Thymus (tissue), 11 donors: Measurements from ENCODE around the gene AFMID. TPM values are rescaled to one million over a fixed set of nuclear protein-coding genes. Genes with fewer than 3 reads are reported as not detected.
"Not testable (repeated sequence)": the region's sequence is repeated elsewhere in the genome, so short reads cannot be mapped to it uniquely, and the experiment has no call there.

ENCODE experiments used
- DNase-seq, 9 donors: peaks; one replicate each; pipeline ENCODE4 v3.0.0-alpha.2; 2013; ENCODE audit warnings: low spot score in 9 of 9, low read depth in 6 of 9, missing footprints in 1 of 9
- H3K27ac ChIP-seq, 2 donors: one replicate each; pipeline ENCODE4 v1.5.1; 2013; ENCODE audit warnings: control low read depth in 1 of 2, low read depth in 1 of 2, low read length in 1 of 2, mild to moderate bottlenecking in 1 of 2, moderate library complexity in 1 of 2
- H3K27me3 ChIP-seq, 2 donors: one replicate each; pipeline ENCODE4 v1.5.1; 2013; ENCODE audit warnings: low read length in 1 of 2; ENCODE audit not compliant: control insufficient read depth in 2 of 2, insufficient read depth in 1 of 2
- H3K36me3 ChIP-seq, 2 donors: one replicate each; pipeline ENCODE4 v1.5.1; 2013; ENCODE audit warnings: low read length in 1 of 2, mild to moderate bottlenecking in 1 of 2, moderate library complexity in 1 of 2; ENCODE audit not compliant: control insufficient read depth in 2 of 2, insufficient read depth in 2 of 2
- H3K4me1 ChIP-seq, 2 donors: one replicate each; pipeline ENCODE4 v1.5.1; 2013; ENCODE audit warnings: low read length in 2 of 2; ENCODE audit not compliant: control insufficient read depth in 2 of 2, insufficient read depth in 2 of 2
- H3K4me3 ChIP-seq, 2 donors: one replicate each; pipeline ENCODE4 v1.5.1; 2013; ENCODE audit warnings: low read length in 2 of 2, control low read depth in 1 of 2, mild to moderate bottlenecking in 1 of 2
- H3K9me3 ChIP-seq, 2 donors: one replicate each; pipeline ENCODE4 v1.5.1; 2013; ENCODE audit warnings: low read length in 1 of 2, mild to moderate bottlenecking in 1 of 2; ENCODE audit not compliant: control insufficient read depth in 2 of 2, insufficient read depth in 1 of 2
- WGBS: extraction: QIAGEN DNeasy Blood & Tissue Kit; methylation state at CpG from one replicate; pipeline ENCODE4 v1.1.7; 2013; 5-methylcytosine and 5-hydroxymethylcytosine counted together
- polyA plus RNA-seq: library from polyadenylated mRNA; stranded (reverse); fragments of 200-250 nt; gene quantifications from one replicate; pipeline ENCODE4 v1.2.3, GENCODE V29; 2013
- total RNA-seq: library from RNA; stranded (reverse); fragments of 120-200 nt; gene quantifications from one replicate; pipeline ENCODE4 v1.2.4, GENCODE V29; 2013
- donor health status: healthy.

Gene AFMID
- total and polyA plus RNA-seq, 2 donors = 19.9 to 29.1 TPM

- under 1% methylated on average over 84 of the region's 84 CpGs for WGBS
These were observed 18.8 kb upstream of the AFMID start, which contains the start of gene SYNGR2 for GRCh38 chr17:78168242-78168902. SYNGR2 (plus strand) TSS chr17:78168581; CDS start chr17:78168617, 36 bp downstream.

GRCh38 chr17:78168903-78169793, 18.0 kb upstream of the AFMID start:
- DNase-seq = peak in 1 of 9 donors; percentile 40
- H3K36me3 ChIP-seq = peaks cover 15 to 28% of the 10 kb centered on the region in 2 donors
- no peaks in the 10 kb centered on the region for H3K9me3 ChIP-seq
- peak overlapping the region; percentile 62 to 88 for H3K27ac ChIP-seq
- no peaks in the 10 kb centered on the region for H3K27me3 ChIP-seq
- WGBS = 17% methylated on average over 38 of the region's 38 CpGs
- peak overlapping the region; percentile 55 to 75 for H3K4me3 ChIP-seq
- H3K4me1 ChIP-seq = peaks cover 7 to 54% of the 10 kb centered on the region in 2 donors

More at GRCh38 chr17:78168242-78168902, 18.8 kb upstream of the AFMID start, which contains the start of gene SYNGR2:
- Histone ChIP-seq H3K27me3 (no peaks in the 10 kb centered on the region), H3K27ac (peak within 1 kb of the TSS; percentile 62 to 88), H3K9me3 (no peaks in the 10 kb centered on the region), H3K4me1 (peaks cover 7 to 46% of the 10 kb centered on the region in 2 donors), H3K36me3 (peaks cover 14 to 20% of the 10 kb centered on the region in 2 donors), H3K4me3 (peak within 1 kb of the TSS; percentile 55 to 75)
- peak in 8 of 9 donors; percentile 66 to 92 (median 76) for DNase-seq

GRCh38 chr17:78170692-78171590, 16.2 kb upstream of the AFMID start:
- WGBS = 94% methylated on average over 31 of the region's 31 CpGs
- H3K4me3 ChIP-seq = no peak overlapping the region
- H3K27ac ChIP-seq = no peak overlapping the region
- H3K36me3 ChIP-seq = peaks cover 22 to 46% of the 10 kb centered on the region in 2 donors
- DNase-seq = no peak
- H3K27me3 ChIP-seq = no peaks in the 10 kb centered on the region
- H3K4me1 ChIP-seq = peaks cover 7 to 61% of the 10 kb centered on the region in 2 donors
- H3K9me3 ChIP-seq = no peaks in the 10 kb centered on the region

GRCh38 chr17:78171591-78172248, 15.4 kb upstream of the AFMID start:
- 95% methylated on average over 19 of the region's 19 CpGs for WGBS
- H3K27me3 ChIP-seq, DNase-seq, H3K4me3 ChIP-seq, H3K27ac ChIP-seq, H3K9me3 ChIP-seq: not testable (repeated sequence)
- Histone ChIP-seq H3K4me1 (peaks cover 9 to 63% of the 10 kb centered on the region in 2 donors), H3K36me3 (peaks cover 22 to 50% of the 10 kb centered on the region in 2 donors)

- Histone ChIP-seq H3K27ac (peak overlapping the region; percentile 64 to 69), H3K4me3 (no peak overlapping the region), H3K9me3 (no peaks in the 10 kb centered on the region), H3K27me3 (no peaks in the 10 kb centered on the region), H3K4me1 (peaks cover 9 to 65% of the 10 kb centered on the region in 2 donors), H3K36me3 (peaks cover 22 to 50% of the 10 kb centered on the region in 2 donors)
- DNase-seq = no peak
- WGBS = 69% methylated on average over 19 of the region's 19 CpGs
These were observed 14.7 kb upstream of the AFMID start for GRCh38 chr17:78172249-78173051.

- no peak overlapping the region for H3K4me3 ChIP-seq
- peaks cover 22 to 50% of the 10 kb centered on the region in 2 donors for H3K36me3 ChIP-seq
- peaks cover 9 to 60% of the 10 kb centered on the region in 2 donors for H3K4me1 ChIP-seq
- H3K27ac ChIP-seq = peak overlapping the region; percentile 64 to 69
- 92% methylated on average over 11 of the region's 11 CpGs for WGBS
- DNase-seq = no peak
- no peaks in the 10 kb centered on the region for H3K9me3 ChIP-seq
- no peaks in the 10 kb centered on the region for H3K27me3 ChIP-seq
These were observed 14.0 kb upstream of the AFMID start for GRCh38 chr17:78173097-78173715.

GRCh38 chr17:78174346-78174869, 12.8 kb upstream of the AFMID start:
- no peak for DNase-seq
- no peaks in the 10 kb centered on the region for H3K27me3 ChIP-seq
- H3K4me3 ChIP-seq = no peak overlapping the region
- peaks cover 22 to 59% of the 10 kb centered on the region in 2 donors for H3K36me3 ChIP-seq
- peak overlapping the region in 1 of 2 donors; percentile 46 for H3K27ac ChIP-seq
- no peaks in the 10 kb centered on the region for H3K9me3 ChIP-seq
- H3K4me1 ChIP-seq = peaks cover 3 to 53% of the 10 kb centered on the region in 2 donors
- 88% methylated on average over 15 of the region's 15 CpGs for WGBS
